OCI-LY1 (cell line): ENCODE data around the gene FOXB1.

Experiments used
- H2AFZ ChIP-seq: fragments of 200-600 bp; sonication (generic), shearing (Covaris generic); 2 replicates; pipeline ENCODE4 v1.6.0; 2014; ENCODE audit warnings: antibody characterized with exemption, mild to moderate bottlenecking, low read length
- H3F3A ChIP-seq: fragments of 200-600 bp; sonication (generic), shearing (Covaris generic); 2 replicates; pipeline ENCODE4 v1.6.0; 2014; ENCODE audit warnings: mild to moderate bottlenecking, antibody characterized with exemption, low read length, moderate library complexity; ENCODE audit not compliant: insufficient read depth
- H3K27ac ChIP-seq: fragments of 200-600 bp; sonication (generic); 2 replicates; pipeline ENCODE4 v1.5.1; 2014; ENCODE audit warnings: low read length, mixed run types, mild to moderate bottlenecking, low read depth; ENCODE audit not compliant: poor library complexity, severe bottlenecking
- H3K27me3 ChIP-seq: fragments of 200-600 bp; sonication (generic); 2 replicates; pipeline ENCODE4 v1.6.0; 2014; ENCODE audit warnings: antibody characterized with exemption, mild to moderate bottlenecking, low read length, moderate library complexity; ENCODE audit not compliant: insufficient read depth
- H3K36me3 ChIP-seq: fragments of 200-600 bp; sonication (generic); 2 replicates; pipeline ENCODE4 v1.6.1; 2014; ENCODE audit warnings: mild to moderate bottlenecking, antibody characterized with exemption, low read length, moderate library complexity, mixed read lengths; ENCODE audit not compliant: insufficient read depth
- H3K4me1 ChIP-seq: fragments of 200-600 bp; sonication (generic); 2 replicates; pipeline ENCODE4 v1.5.1; 2014; ENCODE audit warnings: mild to moderate bottlenecking, low read length, moderate library complexity; ENCODE audit not compliant: insufficient read depth, severe bottlenecking
- H3K4me2 ChIP-seq: fragments of 200-600 bp; sonication (generic), shearing (Covaris generic); 2 replicates; pipeline ENCODE4 v1.6.1; 2014; ENCODE audit warnings: low read length
- H3K4me3 ChIP-seq: fragments of 200-600 bp; sonication (generic); 2 replicates; pipeline ENCODE4 v1.5.1; 2014; ENCODE audit warnings: low read length, low read depth, mild to moderate bottlenecking, mixed read lengths; ENCODE audit not compliant: poor library complexity, severe bottlenecking
- H3K79me2 ChIP-seq: fragments of 200-600 bp; shearing (Covaris generic); 2 replicates; pipeline ENCODE4 v1.6.1; 2016; ENCODE audit warnings: mixed run types, low read length, mixed read lengths; ENCODE audit not compliant: insufficient read depth
- H3K9ac ChIP-seq: fragments of 200-600 bp; sonication (generic), shearing (Covaris generic); 2 replicates; pipeline ENCODE4 v1.6.1; 2014; ENCODE audit warnings: mild to moderate bottlenecking, low read length, mixed read lengths
- H3K9me2 ChIP-seq: fragments of 200-600 bp; sonication (generic), shearing (Covaris generic); 2 replicates; pipeline ENCODE4 v1.6.1; 2014; ENCODE audit warnings: low read depth, mild to moderate bottlenecking, low read length, mixed read lengths
- H3K9me3 ChIP-seq: fragments of 200-600 bp; shearing (Covaris generic); 2 replicates; pipeline ENCODE4 v1.6.1; 2014; ENCODE audit warnings: low read length, mixed read lengths
- H4K20me1 ChIP-seq: fragments of 200-600 bp; sonication (generic), shearing (Covaris generic); 2 replicates; pipeline ENCODE4 v1.6.0; 2016; ENCODE audit warnings: mild to moderate bottlenecking, low read length; ENCODE audit not compliant: insufficient read depth
- EZH2 ChIP-seq: fragments of 200-600 bp; sonication (generic), shearing (Covaris generic); IDR thresholded peaks from 2 replicates; pipeline ENCODE4 v1.8.0; 2017; ENCODE audit warnings: borderline replicate concordance, mixed run types, mild to moderate bottlenecking, antibody characterized with exemption, low read length, moderate library complexity, mixed read lengths
- TF ChIP-seq, protein P1 (sequence below): fragments of 200-600 bp; sonication (generic), shearing (Covaris generic); IDR thresholded peaks from 2 replicates; pipeline ENCODE4 v1.5.1; 2017; ENCODE audit warnings: mild to moderate bottlenecking, antibody characterized with exemption, low read length, moderate library complexity, mixed read lengths

Gene FOXB1

DNA sequence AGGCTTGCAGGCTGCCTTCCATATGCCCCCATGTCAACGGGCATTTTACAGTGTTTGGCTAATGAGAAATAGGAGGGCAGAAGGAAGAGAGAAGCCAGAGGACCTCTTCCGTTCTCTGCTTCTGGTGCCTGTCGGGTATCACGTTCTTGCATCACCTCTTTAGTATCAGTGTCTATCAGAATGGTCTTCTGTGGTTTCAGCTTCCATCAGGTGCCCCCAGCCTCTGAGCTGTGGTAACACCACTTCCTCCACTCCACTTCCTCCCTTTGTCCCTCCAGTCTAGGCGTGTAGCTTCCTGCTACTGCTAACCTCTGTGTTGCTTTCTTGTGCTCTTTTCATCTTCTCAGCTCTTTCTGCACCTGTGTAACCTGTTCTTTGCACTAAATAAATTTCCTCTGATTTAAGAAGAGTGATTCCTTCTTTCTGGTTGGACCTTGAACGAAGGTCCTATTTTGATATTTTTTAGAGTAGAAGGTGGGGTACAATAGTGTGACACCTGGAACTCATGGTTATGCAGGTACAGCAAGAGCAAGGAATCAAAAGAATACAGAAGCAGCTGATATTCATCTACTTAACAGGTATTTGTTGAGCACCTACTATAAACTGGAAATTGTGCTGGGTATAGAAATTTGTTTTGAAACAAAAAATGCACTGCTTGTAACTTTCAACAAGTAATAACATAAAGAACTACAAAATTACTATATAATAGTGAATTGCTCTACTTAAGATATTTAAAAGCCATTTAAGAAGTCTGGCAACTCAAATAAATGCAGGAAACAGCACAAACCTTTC is 27.4 kb upstream of the FOXB1 start:
- Histone ChIP-seq H3K9ac (no peak overlapping the region), H3K27ac (no peak overlapping the region), H3K4me1 (no peaks in the 10 kb centered on the region), H3K27me3 (no peaks in the 10 kb centered on the region; the same call in 1 of the 2 replicates), H3K9me3 (no peaks in the 10 kb centered on the region), H3K4me2 (no peak overlapping the region), H3F3A (no peaks in the 10 kb centered on the region), H4K20me1 (no peaks in the 10 kb centered on the region), H3K36me3 (no peaks in the 10 kb centered on the region), H2AFZ (no peak overlapping the region), H3K4me3 (no peak overlapping the region), H3K9me2 (no peaks in the 10 kb centered on the region), H3K79me2 (no peaks in the 10 kb centered on the region)
- no peak for TF ChIP-seq EZH2
- TF ChIP-seq, protein P1, sequence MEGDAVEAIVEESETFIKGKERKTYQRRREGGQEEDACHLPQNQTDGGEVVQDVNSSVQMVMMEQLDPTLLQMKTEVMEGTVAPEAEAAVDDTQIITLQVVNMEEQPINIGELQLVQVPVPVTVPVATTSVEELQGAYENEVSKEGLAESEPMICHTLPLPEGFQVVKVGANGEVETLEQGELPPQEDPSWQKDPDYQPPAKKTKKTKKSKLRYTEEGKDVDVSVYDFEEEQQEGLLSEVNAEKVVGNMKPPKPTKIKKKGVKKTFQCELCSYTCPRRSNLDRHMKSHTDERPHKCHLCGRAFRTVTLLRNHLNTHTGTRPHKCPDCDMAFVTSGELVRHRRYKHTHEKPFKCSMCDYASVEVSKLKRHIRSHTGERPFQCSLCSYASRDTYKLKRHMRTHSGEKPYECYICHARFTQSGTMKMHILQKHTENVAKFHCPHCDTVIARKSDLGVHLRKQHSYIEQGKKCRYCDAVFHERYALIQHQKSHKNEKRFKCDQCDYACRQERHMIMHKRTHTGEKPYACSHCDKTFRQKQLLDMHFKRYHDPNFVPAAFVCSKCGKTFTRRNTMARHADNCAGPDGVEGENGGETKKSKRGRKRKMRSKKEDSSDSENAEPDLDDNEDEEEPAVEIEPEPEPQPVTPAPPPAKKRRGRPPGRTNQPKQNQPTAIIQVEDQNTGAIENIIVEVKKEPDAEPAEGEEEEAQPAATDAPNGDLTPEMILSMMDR, result no peak

DNA sequence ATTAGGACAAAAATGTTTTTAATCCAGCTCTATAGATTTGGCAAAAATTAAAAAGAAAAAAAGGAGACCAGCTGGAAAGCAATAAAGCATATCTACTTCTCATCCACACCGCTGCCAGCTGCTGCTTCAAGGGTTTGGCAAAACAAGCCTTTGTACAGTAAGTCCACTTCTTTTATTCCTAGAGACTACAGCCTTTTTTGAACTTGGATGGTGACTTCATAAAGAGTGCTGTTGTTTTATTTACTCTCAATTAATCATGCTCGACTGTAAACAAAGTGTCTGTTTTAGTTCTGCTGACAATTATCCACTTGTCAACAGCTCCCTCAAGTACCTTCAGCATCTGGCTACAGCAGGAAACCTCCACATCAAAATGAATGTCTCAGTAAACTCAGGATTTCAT is 12.3 kb upstream of the FOXB1 start:
- Histone ChIP-seq H3K9me2 (no peaks in the 10 kb centered on the region), H3K9me3 (no peaks in the 10 kb centered on the region), H4K20me1 (no peaks in the 10 kb centered on the region), H3F3A (no peaks in the 10 kb centered on the region), H3K27me3 (no peaks in the 10 kb centered on the region), H3K4me2 (no peak overlapping the region), H3K79me2 (no peaks in the 10 kb centered on the region), H3K27ac (no peak overlapping the region), H3K36me3 (no peaks in the 10 kb centered on the region), H3K9ac (no peak overlapping the region), H3K4me1 (no peaks in the 10 kb centered on the region), H2AFZ (no peak overlapping the region), H3K4me3 (no peak overlapping the region)
- no peak for TF ChIP-seq EZH2
- TF ChIP-seq, protein P1, result no peak

GRCh38 chr15:59993041-59993750 is 10.9 kb upstream of the FOXB1 start:
- Histone ChIP-seq H3F3A (no peaks in the 10 kb centered on the region), H3K9ac (no peak overlapping the region), H3K4me1 (no peaks in the 10 kb centered on the region), H3K9me2 (no peaks in the 10 kb centered on the region), H4K20me1 (no peaks in the 10 kb centered on the region), H2AFZ (no peak overlapping the region), H3K27me3 (no peaks in the 10 kb centered on the region), H3K4me2 (no peak overlapping the region), H3K4me3 (no peak overlapping the region), H3K79me2 (no peaks in the 10 kb centered on the region), H3K9me3 (no peaks in the 10 kb centered on the region), H3K36me3 (no peaks in the 10 kb centered on the region), H3K27ac (no peak overlapping the region)
- TF ChIP-seq, protein P1, result no peak
- TF ChIP-seq EZH2, result no peak
